CD4-positive, alpha-beta T cell (primary cell): ENCODE results near the gene HK3. TPM values are rescaled to one million over a fixed set of nuclear protein-coding genes. Genes with fewer than 3 reads are reported as not detected.

Source experiments
- ATAC-seq: fragments of 200-7000 bp; cut with Tn5 transposase; one replicate; pipeline ENCODE4 v1.10.0; 2022; ENCODE audit warnings: mild to moderate bottlenecking; ENCODE audit not compliant: poor library complexity
- CTCF ChIA-PET: fragments of 350-600 bp; sonication (Branson Sonifier 250); formaldehyde crosslinking; loops from one replicate; lab custom pipeline; 2021; ENCODE audit warnings: antibody characterized with exemption, inconsistent platforms; lab: Charles Lee
- POLR2A ChIA-PET: fragments of 350-600 bp; sonication (Branson Sonifier 250); formaldehyde crosslinking; loops from one replicate; lab custom pipeline; 2021; ENCODE audit warnings: antibody characterized with exemption, inconsistent platforms; lab: Charles Lee
- DNase-seq, 14 experiments: peaks; one replicate each; pipeline ENCODE4 v3.0.0-alpha.2; 2013 to 2020; ENCODE audit warnings: mixed read lengths in 2 of 14
- H3K27ac ChIP-seq, 2 donors: one replicate each; pipeline versions ENCODE4 v1.5.1 to v1.7.0; 2013; ENCODE audit warnings: low read length in 2 of 2, low read depth in 1 of 2, mild to moderate bottlenecking in 1 of 2
- H3K27me3 ChIP-seq, 2 experiments: 1 replicate in 1 of 2; 2 replicates in 1 of 2; pipeline versions ENCODE4 v1.6.1 to v1.7.0; 2013; ENCODE audit warnings: low read length in 2 of 2, control low read depth in 1 of 2, mild to moderate bottlenecking in 1 of 2, moderate library complexity in 1 of 2; ENCODE audit not compliant: insufficient read depth in 2 of 2, control insufficient read depth in 1 of 2
- H3K36me3 ChIP-seq: one replicate; pipeline ENCODE4 v1.6.1; 2013; ENCODE audit warnings: low read length, control low read depth; ENCODE audit not compliant: insufficient read depth
- H3K4me1 ChIP-seq: one replicate; pipeline ENCODE4 v1.6.1; 2013; ENCODE audit warnings: low read length, control low read depth; ENCODE audit not compliant: insufficient read depth
- H3K4me3 ChIP-seq: one replicate; pipeline ENCODE4 v1.5.1; 2013; ENCODE audit warnings: mild to moderate bottlenecking, low read length, moderate library complexity
- H3K9me3 ChIP-seq, 2 experiments: 1 replicate in 1 of 2; 2 replicates in 1 of 2; pipeline versions ENCODE4 v1.6.1 to v1.7.0; 2013; ENCODE audit warnings: low read length in 2 of 2, mild to moderate bottlenecking in 2 of 2, control low read depth in 1 of 2, moderate library complexity in 1 of 2; ENCODE audit not compliant: control insufficient read depth in 1 of 2, insufficient read depth in 1 of 2
- H3K27ac Mint-ChIP-seq: one replicate; pipeline ENCODE4 v1.8.0; 2020; ENCODE audit warnings: mixed read lengths
- H3K27me3 Mint-ChIP-seq: one replicate; pipeline ENCODE4 v1.8.0; 2021; ENCODE audit warnings: mixed read lengths
- H3K36me3 Mint-ChIP-seq: one replicate; pipeline ENCODE4 v1.8.0; 2021; ENCODE audit warnings: low read depth, mixed read lengths
- H3K4me1 Mint-ChIP-seq: one replicate; pipeline ENCODE4 v1.8.0; 2021; ENCODE audit warnings: low read depth, mixed read lengths
- H3K4me3 Mint-ChIP-seq: one replicate; pipeline ENCODE4 v1.8.0; 2020; ENCODE audit warnings: mild to moderate bottlenecking, mixed read lengths
- H3K9me3 Mint-ChIP-seq: one replicate; pipeline ENCODE4 v1.8.0; 2020; ENCODE audit warnings: mixed read lengths
- CTCF ChIP-seq: fragments of 200-600 bp; IDR thresholded peaks from one replicate; pipeline ENCODE4 v1.8.0; 2022; ENCODE audit warnings: antibody characterized with exemption, mild to moderate bottlenecking
- intact Hi-C, 2 experiments: fragments of 100-400 bp; cut with DNase I in 1 of 2; cut with micrococcal nuclease in 1 of 2; formaldehyde crosslinking; loops; one replicate each; pipeline versions ENCODE4 v1.15.1 to v1.9.0; 2023 to 2025; cut with DNase I, micrococcal nuclease
- total RNA-seq, 174 experiments: library from RNA in 2 of 174; stranded (reverse) in 2 of 174; gene quantifications; one replicate each; pipeline ENCODE4 v1.2.3 and lab custom pipeline; 2021 to 2026

The HK3 gene
- total RNA-seq, 2 experiments from 2014 or later: 0.74 to 1.2 TPM

GRCh38 chr5:176895831-176896230 lies 3.3 kb downstream of the HK3 start:
- Histone ChIP-seq H3K4me3 (no peak overlapping the region), H3K9me3 (peaks cover 0 to 3% of the 10 kb centered on the region in 2 experiments), H3K27ac (no peak overlapping the region), H3K4me1 (peaks cover 20% of the 10 kb centered on the region), H3K27me3 (no peaks in the 10 kb centered on the region), H3K36me3 (no peaks in the 10 kb centered on the region)
- H3K4me3 Mint-ChIP-seq: no peak overlapping the region
- H3K36me3 Mint-ChIP-seq: no peaks in the 10 kb centered on the region
- H3K4me1 Mint-ChIP-seq: peaks cover 11% of the 10 kb centered on the region
- no peak for TF ChIP-seq CTCF
- CTCF ChIA-PET: no interaction called here
- ATAC-seq (no peak), DNase-seq (no peak)
- no peak overlapping the region for H3K27ac Mint-ChIP-seq
- intact Hi-C loops: no loop called here
- POLR2A ChIA-PET: no interaction called here
- no peaks in the 10 kb centered on the region for H3K27me3 Mint-ChIP-seq
- H3K9me3 Mint-ChIP-seq: no peaks in the 10 kb centered on the region

DNA sequence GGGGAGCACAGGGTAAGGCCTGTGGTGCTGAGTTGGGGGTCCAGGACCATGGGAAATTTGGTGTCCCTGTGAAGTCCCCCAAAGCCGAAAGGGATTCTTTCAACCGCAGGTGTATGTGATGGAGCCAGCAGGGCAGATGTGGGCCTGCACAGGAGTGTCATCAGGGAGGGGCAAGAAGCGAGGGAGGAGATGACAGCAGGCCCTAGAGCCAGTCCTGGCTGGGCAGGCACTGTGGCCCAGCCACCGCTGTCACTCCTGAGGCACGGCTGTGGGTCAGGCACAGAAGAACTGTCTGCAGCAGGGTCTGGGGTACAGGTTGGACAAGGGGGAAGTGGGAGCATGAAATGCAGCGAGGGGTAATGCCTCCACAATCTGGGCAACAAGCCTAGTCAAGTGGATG lies 4.8 kb downstream of the HK3 start:
- ChIA-PET POLR2A (no interaction called here), CTCF (no interaction called here)
- DNase-seq: no peak
- intact Hi-C loops: no loop called here
- Mint-ChIP-seq H3K9me3 (no peaks in the 10 kb centered on the region), H3K4me3 (no peak overlapping the region), H3K27me3 (no peaks in the 10 kb centered on the region), H3K36me3 (no peaks in the 10 kb centered on the region), H3K27ac (no peak overlapping the region), H3K4me1 (peaks cover 4% of the 10 kb centered on the region)
- no peak overlapping the region for H3K27ac ChIP-seq
- TF ChIP-seq CTCF: no peak
- H3K27me3 ChIP-seq: no peaks in the 10 kb centered on the region
- no peak overlapping the region for H3K4me3 ChIP-seq
- H3K9me3 ChIP-seq: peaks cover 0 to 5% of the 10 kb centered on the region in 2 experiments
- no peaks in the 10 kb centered on the region for H3K36me3 ChIP-seq
- no peak for ATAC-seq
- peaks cover 8% of the 10 kb centered on the region for H3K4me1 ChIP-seq

DNA sequence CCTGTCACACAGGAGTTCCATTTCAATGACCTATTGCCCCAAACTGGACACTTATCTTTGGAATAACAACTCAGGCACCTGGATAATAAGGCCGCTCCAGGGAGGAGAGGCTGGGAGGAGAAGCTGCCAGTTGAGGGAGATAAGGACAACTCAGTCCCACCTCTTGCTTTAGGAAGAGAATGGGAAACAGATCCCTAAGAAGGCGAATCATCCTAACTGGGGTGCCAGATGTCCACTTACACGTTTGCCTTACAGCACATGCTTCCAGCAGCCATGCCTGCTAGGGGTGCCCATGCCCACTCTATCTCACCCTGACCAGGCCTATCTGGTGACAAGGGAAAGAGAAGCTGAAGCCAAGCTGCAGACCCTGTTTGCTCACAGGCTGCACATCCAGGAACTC lies 6.5 kb downstream of the HK3 start:
- ChIA-PET CTCF (no interaction called here), POLR2A (no interaction called here)
- TF ChIP-seq CTCF: no peak
- DNase-seq (no peak), ATAC-seq (no peak)
- Mint-ChIP-seq H3K4me3 (no peak overlapping the region), H3K27me3 (no peaks in the 10 kb centered on the region), H3K4me1 (no peaks in the 10 kb centered on the region), H3K9me3 (no peaks in the 10 kb centered on the region), H3K36me3 (no peaks in the 10 kb centered on the region), H3K27ac (no peak overlapping the region)
- intact Hi-C loops: no loop called here
- no peak overlapping the region for H3K4me3 ChIP-seq
- H3K27ac ChIP-seq: no peak overlapping the region
- peaks cover 0 to 5% of the 10 kb centered on the region in 2 experiments for H3K9me3 ChIP-seq
- peaks cover 4% of the 10 kb centered on the region for H3K4me1 ChIP-seq
- no peaks in the 10 kb centered on the region for H3K27me3 ChIP-seq
- no peaks in the 10 kb centered on the region for H3K36me3 ChIP-seq
